Endothelial cell of umbilical vein (primary cell): ENCODE data around the gene FOXO1. TPM values are rescaled to one million over a fixed set of nuclear protein-coding genes. Genes with fewer than 3 reads are reported as not detected.
A peak's percentile ranks its signal among the peaks of the same experiment; 100 is the strongest.

Experiments used
- BruUV-seq: library from RNA; stranded (reverse); fragments of 400-500 nt; replicated peaks from 2 replicates; lab custom pipeline; 2021; lab: Mats Ljungman, UMichigan
- CTCF ChIA-PET: fragments of 300-600, 350-600 bp; sonication (Branson Sonifier 250); formaldehyde crosslinking; loops from one replicate; lab custom pipeline; 2021; ENCODE audit warnings: antibody characterized with exemption, inconsistent platforms; lab: Charles Lee
- POLR2A ChIA-PET: fragments of 300-600, 350-600 bp; sonication (Branson Sonifier 250); formaldehyde crosslinking; loops from one replicate; lab custom pipeline; 2021; ENCODE audit warnings: antibody characterized with exemption, inconsistent platforms; lab: Charles Lee
- DNase-seq: peaks from one replicate; pipeline ENCODE4 v3.0.0-alpha.2; 2011; ENCODE audit warnings: low read depth, low spot score
- FAIRE-seq: peaks from 2 replicates; lab custom pipeline; 2011; peaks lifted over from hg19 to GRCh38; lab: Jason Lieb, UNC
- H2AFZ ChIP-seq: 2 replicates; pipeline ENCODE4 v1.6.0; 2012; ENCODE audit warnings: low read depth, low read length, control low read depth, inconsistent platforms
- H3K27ac ChIP-seq: 2 replicates; pipeline ENCODE4 v1.5.1; 2011; ENCODE audit warnings: low read depth, mild to moderate bottlenecking, control low read depth, low read length, moderate library complexity; ENCODE audit not compliant: insufficient read depth
- H3K27me3 ChIP-seq, 2 experiments: 2 replicates each; pipeline versions ENCODE4 v1.6.0 to v1.6.1; 2011; ENCODE audit warnings: low read length in 2 of 2, mixed read lengths in 1 of 2; ENCODE audit not compliant: control insufficient read depth in 2 of 2, insufficient read depth in 2 of 2
- H3K36me3 ChIP-seq, 2 experiments: 2 replicates in 1 of 2; 3 replicates in 1 of 2; pipeline ENCODE4 v1.5.1; 2011; ENCODE audit warnings: low read length in 2 of 2, mild to moderate bottlenecking in 1 of 2, moderate library complexity in 1 of 2; ENCODE audit not compliant: control insufficient read depth in 2 of 2, insufficient read depth in 2 of 2; ENCODE audit errors: extremely low read depth in 1 of 2
- H3K4me1 ChIP-seq: 3 replicates; pipeline ENCODE4 v1.5.1; 2011; ENCODE audit warnings: mild to moderate bottlenecking, low read length; ENCODE audit not compliant: control insufficient read depth, insufficient read depth; ENCODE audit errors: extremely low read depth
- H3K4me2 ChIP-seq: 2 replicates; pipeline ENCODE4 v1.6.1; 2011; ENCODE audit warnings: low read length, control low read depth, mixed read lengths; ENCODE audit not compliant: insufficient read depth
- H3K4me3 ChIP-seq, 3 experiments: fragments of 200-600 bp in 1 of 3; sonication (generic), shearing (Covaris generic) in 1 of 3; replicated peaks in 1 of 3; 2 replicates each; pipeline ENCODE4 v1.5.1; 2011 to 2016; ENCODE audit warnings: control low read depth in 3 of 3, low read length in 3 of 3, mild to moderate bottlenecking in 2 of 3, inconsistent platforms in 1 of 3, low read depth in 1 of 3, moderate library complexity in 1 of 3; ENCODE audit not compliant: insufficient read depth in 1 of 3
- H3K79me2 ChIP-seq: 2 replicates; pipeline ENCODE4 v1.6.0; 2012; ENCODE audit warnings: low read length, inconsistent platforms; ENCODE audit not compliant: control insufficient read depth, insufficient read depth
- H3K9ac ChIP-seq: replicated peaks from 2 replicates; pipeline ENCODE3; 2011; ENCODE audit warnings: low read length, control low read depth; ENCODE audit not compliant: insufficient read depth; ENCODE audit errors: extremely low read depth
- H3K9me1 ChIP-seq: replicated peaks from 3 replicates; pipeline ENCODE4 v1.6.0; 2011; ENCODE audit warnings: mild to moderate bottlenecking, low read length; ENCODE audit not compliant: control insufficient read depth, insufficient read depth; ENCODE audit errors: extremely low read depth
- H3K9me3 ChIP-seq: replicated peaks from 2 replicates; pipeline ENCODE4 v1.5.1; 2012; ENCODE audit warnings: low read length, inconsistent platforms; ENCODE audit not compliant: control insufficient read depth, insufficient read depth
- H4K20me1 ChIP-seq: replicated peaks from 2 replicates; pipeline ENCODE3; 2011; ENCODE audit warnings: mild to moderate bottlenecking, low read length; ENCODE audit not compliant: control insufficient read depth, insufficient read depth; ENCODE audit errors: extremely low read depth
- EZH2 ChIP-seq: IDR thresholded peaks from 2 replicates; pipeline ENCODE4 v1.6.1; 2012; ENCODE audit warnings: borderline replicate concordance, low read depth, mild to moderate bottlenecking, moderate library complexity, low read length, inconsistent platforms; ENCODE audit not compliant: severe bottlenecking
- FOS ChIP-seq: IDR thresholded peaks from 2 replicates; pipeline ENCODE4 v1.6.1; 2011; ENCODE audit warnings: mild to moderate bottlenecking, low read length, moderate library complexity, borderline replicate concordance; ENCODE audit not compliant: insufficient read depth
- GATA2 ChIP-seq: IDR thresholded peaks from 2 replicates; pipeline ENCODE4 v1.7.0; 2011; ENCODE audit warnings: low read depth, mild to moderate bottlenecking, moderate library complexity, mixed read lengths, low read length; ENCODE audit not compliant: insufficient read length, insufficient read depth
- JUN ChIP-seq: IDR thresholded peaks from 2 replicates; pipeline ENCODE4 v1.6.1; 2011; ENCODE audit warnings: borderline replicate concordance, low read depth; ENCODE audit not compliant: insufficient read length, insufficient read depth
- MYC ChIP-seq: IDR thresholded peaks from one replicate; pipeline ENCODE4 v1.6.1; 2011; ENCODE audit warnings: mild to moderate bottlenecking, low read depth, low read length
- POLR2A ChIP-seq: IDR thresholded peaks from 2 replicates; pipeline ENCODE4 v1.6.1; 2012; ENCODE audit warnings: low read depth, mild to moderate bottlenecking, control low read depth, low read length
- POLR2AphosphoS5 ChIP-seq: IDR thresholded peaks from 2 replicates; pipeline ENCODE4 v1.6.1; 2012; ENCODE audit warnings: low read depth, mild to moderate bottlenecking, control low read depth, low read length, moderate library complexity; ENCODE audit not compliant: insufficient read depth
- dilution Hi-C: fragments of 300-500 bp; cut with MboI; formaldehyde crosslinking; loops from one replicate; pipeline ENCODE4 v1.15.0; 2019; ENCODE audit warnings: low sequenced_read_pairs; ENCODE audit not compliant: extremely low pct_ligation_motif_present
- intact Hi-C: fragments of 100-400 bp; cut with micrococcal nuclease; formaldehyde crosslinking; loops from one replicate; pipeline ENCODE4 v1.10.0; 2022
- polyA plus RNA-seq, 4 experiments: library from polyadenylated mRNA; depleted of rRNA in 3 of 4; stranded (reverse) in 3 of 4; unstranded in 1 of 4; fragments of >200 nt; gene quantifications; 2 replicates each; pipeline versions ENCODE4 v1.2.1 to v1.2.3, GENCODE V29; 2011 to 2012; ENCODE audit warnings: missing spikeins in 1 of 4
- total RNA-seq: library from RNA; stranded (reverse); gene quantifications from 2 replicates; pipeline ENCODE4 v1.2.3, GENCODE V29; 2021
- TF ChIP-seq, protein P1 (sequence below): IDR thresholded peaks from 2 replicates; pipeline ENCODE4 v1.6.1; 2011; ENCODE audit not compliant: insufficient read depth, insufficient read length
- TF ChIP-seq, protein P2 (sequence below), 2 donors: IDR thresholded peaks; 1 replicate in 1 of 2; 2 replicates in 1 of 2; pipeline ENCODE4 v1.5.1; 2011; ENCODE audit warnings: low read length in 2 of 2, mild to moderate bottlenecking in 2 of 2, moderate library complexity in 2 of 2, control low read depth in 1 of 2, inconsistent platforms in 1 of 2, low read depth in 1 of 2; ENCODE audit not compliant: insufficient read depth in 1 of 2; ENCODE audit errors: extremely low read depth in 1 of 2

Gene FOXO1
- total and polyA plus RNA-seq, 2 donors (not counting 3 experiments of a cell fraction or from before 2014, with no cell fraction given), result 44.7 to 48.5 TPM

DNA sequence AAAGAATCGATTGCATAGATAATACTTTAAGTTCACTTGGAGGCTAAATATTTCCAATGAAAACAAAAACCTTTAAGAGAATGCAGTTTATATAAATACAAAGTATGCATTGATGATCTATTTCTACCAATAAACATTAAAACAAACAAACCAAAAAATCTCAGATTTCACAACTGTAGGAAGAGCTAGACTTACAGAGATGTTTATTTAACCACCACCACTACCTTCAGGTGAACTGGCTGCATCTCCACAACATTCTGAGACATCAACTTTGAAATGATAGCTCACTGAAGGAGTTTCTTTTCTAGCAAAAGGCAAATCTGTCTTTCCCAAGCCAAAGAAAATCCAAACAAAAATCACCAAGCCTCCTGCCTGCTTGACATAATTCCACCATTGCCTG lies 44.2 kb downstream of the FOXO1 start:
- dilution Hi-C loops (no loop called here), intact Hi-C loops (no loop called here)
- H3K27me3 ChIP-seq, result no peaks in the 10 kb centered on the region
- H4K20me1 ChIP-seq, result peaks cover 6% of the 10 kb centered on the region
- no peak overlapping the region for H2AFZ ChIP-seq
- H3K9ac ChIP-seq, result no peak overlapping the region
- H3K4me3 ChIP-seq, result no peak overlapping the region
- H3K4me2 ChIP-seq, result no peak overlapping the region
- POLR2A ChIA-PET, result no interaction called here
- no peaks in the 10 kb centered on the region for H3K9me1 ChIP-seq
- TF ChIP-seq POLR2AphosphoS5 (no peak), POLR2A (no peak), GATA2 (no peak), EZH2 (no peak), FOS (no peak), MYC (no peak), JUN (no peak)
- TF ChIP-seq, protein P1, sequence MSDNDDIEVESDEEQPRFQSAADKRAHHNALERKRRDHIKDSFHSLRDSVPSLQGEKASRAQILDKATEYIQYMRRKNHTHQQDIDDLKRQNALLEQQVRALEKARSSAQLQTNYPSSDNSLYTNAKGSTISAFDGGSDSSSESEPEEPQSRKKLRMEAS, result no peak
- TF ChIP-seq, protein P2, sequence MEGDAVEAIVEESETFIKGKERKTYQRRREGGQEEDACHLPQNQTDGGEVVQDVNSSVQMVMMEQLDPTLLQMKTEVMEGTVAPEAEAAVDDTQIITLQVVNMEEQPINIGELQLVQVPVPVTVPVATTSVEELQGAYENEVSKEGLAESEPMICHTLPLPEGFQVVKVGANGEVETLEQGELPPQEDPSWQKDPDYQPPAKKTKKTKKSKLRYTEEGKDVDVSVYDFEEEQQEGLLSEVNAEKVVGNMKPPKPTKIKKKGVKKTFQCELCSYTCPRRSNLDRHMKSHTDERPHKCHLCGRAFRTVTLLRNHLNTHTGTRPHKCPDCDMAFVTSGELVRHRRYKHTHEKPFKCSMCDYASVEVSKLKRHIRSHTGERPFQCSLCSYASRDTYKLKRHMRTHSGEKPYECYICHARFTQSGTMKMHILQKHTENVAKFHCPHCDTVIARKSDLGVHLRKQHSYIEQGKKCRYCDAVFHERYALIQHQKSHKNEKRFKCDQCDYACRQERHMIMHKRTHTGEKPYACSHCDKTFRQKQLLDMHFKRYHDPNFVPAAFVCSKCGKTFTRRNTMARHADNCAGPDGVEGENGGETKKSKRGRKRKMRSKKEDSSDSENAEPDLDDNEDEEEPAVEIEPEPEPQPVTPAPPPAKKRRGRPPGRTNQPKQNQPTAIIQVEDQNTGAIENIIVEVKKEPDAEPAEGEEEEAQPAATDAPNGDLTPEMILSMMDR (IDR thresholded peaks at IDR 0.05; ENCODE audit: extremely low read depth in 1 of 2, insufficient read depth in 1 of 2, low read depth in 1 of 2, low read length in 2 of 2), result no peak
- peaks cover 0 to 3% of the 10 kb centered on the region in 2 experiments for H3K36me3 ChIP-seq
- H3K4me1 ChIP-seq, result no peaks in the 10 kb centered on the region
- peaks cover 99% of the 10 kb centered on the region for H3K79me2 ChIP-seq
- FAIRE-seq (peak; percentile 4), DNase-seq (no peak)
- no peak overlapping the region for H3K27ac ChIP-seq
- no peaks in the 10 kb centered on the region for H3K9me3 ChIP-seq
- BruUV-seq, result no TSS peak
- CTCF ChIA-PET, result interaction anchor here (1.3 kb wide), 1 partner anchor 8 kb away, joined by 4 read pairs; no protein-coding TSS in a partner anchor
